ENCODE results near the gene SYNDIG1. TPM values are rescaled to one million over a fixed set of nuclear protein-coding genes. Genes with fewer than 3 reads are reported as not detected.

Gene SYNDIG1
- total and polyA plus RNA-seq, 2 of the 4 experiments (the other 2 are of a cell fraction): not detected

DNA sequence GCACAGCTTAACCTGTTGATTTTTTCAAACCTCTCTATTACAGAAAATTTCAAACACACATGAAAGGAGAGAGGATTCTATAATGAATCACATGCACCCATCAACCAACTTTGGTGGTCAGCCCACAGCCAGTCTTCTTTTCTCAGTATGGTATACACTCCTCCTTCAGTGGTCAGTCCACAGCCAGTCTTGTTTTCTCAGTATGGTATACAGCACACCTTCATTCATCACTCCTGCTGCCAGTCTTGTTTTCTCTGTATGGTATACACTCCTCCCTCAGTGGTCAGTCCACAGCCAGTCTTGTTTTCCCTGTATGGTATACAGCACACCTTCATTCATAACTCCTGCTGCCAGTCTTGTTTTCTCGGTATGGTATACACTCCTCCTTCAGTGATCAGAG lies 67.8 kb downstream of the SYNDIG1 start:
- BruUV-seq (replicated peaks): no TSS peak
- no peak overlapping the region for H3K4me3 ChIP-seq (ENCODE audit: insufficient read depth, low read depth, low read length)
- in situ Hi-C loops (cut with MboI; ENCODE audit: low sequenced_read_pairs): no loop called here

More for the DNA sequence above, 67.8 kb downstream of the SYNDIG1 start:
- intact Hi-C loops (cut with micrococcal nuclease) (no loop called here), dilution Hi-C loops (cut with HindIII; ENCODE audit: low sequenced_read_pairs, unreplicated experiment) (no loop called here)
- Histone ChIP-seq H3K4ac (ENCODE audit: low read depth, low read length) (no peak overlapping the region), H3K23ac (ENCODE audit: low read depth, low read length) (no peak overlapping the region), H3K79me1 (ENCODE audit: low read depth in 1 of 2, low read length in 2 of 2) (no peaks in the 10 kb centered on the region), H2AK5ac (ENCODE audit: low read depth, low read length) (no peak overlapping the region), H3K9ac (ENCODE audit: low read depth, low read length) (no peak overlapping the region), H2BK5ac (ENCODE audit: low read depth, low read length, poor library complexity, severe bottlenecking) (no peak overlapping the region), H3K27ac (ENCODE audit: insufficient read depth, low read length) (no peak overlapping the region), H2BK15ac (ENCODE audit: low read depth, low read length) (no peak overlapping the region), H3K27me3 (ENCODE audit: control insufficient read depth, insufficient read depth, low read length) (no peaks in the 10 kb centered on the region; the same call in 1 of the 2 replicates), H3K36me3 (ENCODE audit: control insufficient read depth, insufficient read depth, low read length) (no peaks in the 10 kb centered on the region), H3K18ac (ENCODE audit: low read depth, low read length) (no peak overlapping the region), H3K14ac (replicated peaks; ENCODE audit: low read depth, low read length) (no peak overlapping the region), H4K91ac (ENCODE audit: insufficient read depth, low read depth, low read length) (no peak overlapping the region), H2AFZ (replicated peaks; ENCODE audit: low read length, poor library complexity) (no peak overlapping the region), H3K9me1 (ENCODE audit: insufficient read depth, low read length) (no peaks in the 10 kb centered on the region), H3K4me1 (ENCODE audit: control insufficient read depth, insufficient read depth, low read length) (no peaks in the 10 kb centered on the region), H4K20me1 (ENCODE audit: insufficient read depth, low read length) (no peaks in the 10 kb centered on the region), H4K5ac (ENCODE audit: low read depth, low read length) (no peak overlapping the region), H2BK20ac (ENCODE audit: low read depth, low read length) (no peak overlapping the region), H3K4me2 (ENCODE audit: low read depth, low read length) (no peak overlapping the region), H3K9me3 (ENCODE audit: control insufficient read depth, insufficient read depth, low read length) (no peaks in the 10 kb centered on the region), H4K8ac (ENCODE audit: low read depth in 2 of 2, low read length in 2 of 2) (no peak overlapping the region), H2BK120ac (ENCODE audit: low read depth, low read length) (no peak overlapping the region), H3K56ac (ENCODE audit: extremely low read depth, insufficient read depth, low read length) (no peak overlapping the region), H2AK9ac (replicated peaks; ENCODE audit: low read depth, low read length, poor library complexity) (no peak overlapping the region)
- CTCF ChIA-PET: no interaction called here
- ATAC-seq (ENCODE audit: low read depth) (no peak), DNase-seq (no peak)
- TF ChIP-seq, protein P1, sequence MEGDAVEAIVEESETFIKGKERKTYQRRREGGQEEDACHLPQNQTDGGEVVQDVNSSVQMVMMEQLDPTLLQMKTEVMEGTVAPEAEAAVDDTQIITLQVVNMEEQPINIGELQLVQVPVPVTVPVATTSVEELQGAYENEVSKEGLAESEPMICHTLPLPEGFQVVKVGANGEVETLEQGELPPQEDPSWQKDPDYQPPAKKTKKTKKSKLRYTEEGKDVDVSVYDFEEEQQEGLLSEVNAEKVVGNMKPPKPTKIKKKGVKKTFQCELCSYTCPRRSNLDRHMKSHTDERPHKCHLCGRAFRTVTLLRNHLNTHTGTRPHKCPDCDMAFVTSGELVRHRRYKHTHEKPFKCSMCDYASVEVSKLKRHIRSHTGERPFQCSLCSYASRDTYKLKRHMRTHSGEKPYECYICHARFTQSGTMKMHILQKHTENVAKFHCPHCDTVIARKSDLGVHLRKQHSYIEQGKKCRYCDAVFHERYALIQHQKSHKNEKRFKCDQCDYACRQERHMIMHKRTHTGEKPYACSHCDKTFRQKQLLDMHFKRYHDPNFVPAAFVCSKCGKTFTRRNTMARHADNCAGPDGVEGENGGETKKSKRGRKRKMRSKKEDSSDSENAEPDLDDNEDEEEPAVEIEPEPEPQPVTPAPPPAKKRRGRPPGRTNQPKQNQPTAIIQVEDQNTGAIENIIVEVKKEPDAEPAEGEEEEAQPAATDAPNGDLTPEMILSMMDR (conservative IDR thresholded peaks at IDR 0.05; ENCODE audit: low read depth, low read length): no peak
- TF ChIP-seq MAZ (IDR thresholded peaks at IDR 0.05; ENCODE audit: borderline replicate concordance, low read depth, low read length) (no peak), RCOR1 (IDR thresholded peaks at IDR 0.05; ENCODE audit: insufficient replicate concordance, low read length) (no peak)
- POLR2A ChIA-PET (ENCODE audit: unreplicated experiment): no interaction called here
- WGBS, 2 experiments (ENCODE audit: extremely low coverage in 2 of 2, insufficient read length in 1 of 2): no CpG with 5 or more reads among the region's 1 CpG

Data from IMR-90 (cell line).